H1 (cell line): ENCODE measurements around the gene PRRT1B. TPM values are rescaled to one million over a fixed set of nuclear protein-coding genes. Genes with fewer than 3 reads are reported as not detected.

Experiments used
- CTCF ChIA-PET: fragments of 300-600 bp; sonication (Branson Sonifier 250); formaldehyde crosslinking; loops from one replicate; lab custom pipeline; 2021; ENCODE audit not compliant: partially characterized antibody; lab: Charles Lee
- POLR2A ChIA-PET: fragments of 300-600 bp; sonication (Branson Sonifier 250); formaldehyde crosslinking; loops from one replicate; lab custom pipeline; 2021; ENCODE audit warnings: inconsistent platforms; ENCODE audit not compliant: partially characterized antibody; lab: Charles Lee
- DNase-seq, 2 experiments: peaks; one replicate each; pipeline versions ENCODE4 v3.0.0 to v3.0.0-alpha.2; 2010 to 2022; ENCODE audit warnings: low spot score in 2 of 2, low read depth in 1 of 2, mixed read lengths in 1 of 2
- FAIRE-seq: peaks from 2 replicates; lab custom pipeline; 2011; peaks lifted over from hg19 to GRCh38; lab: Jason Lieb, UNC
- H2AFZ ChIP-seq: 2 replicates; pipeline ENCODE4 v1.8.1; 2012; ENCODE audit warnings: low read length, inconsistent platforms
- H2AK5ac ChIP-seq: 2 replicates; pipeline ENCODE4 v1.6.1; 2013; ENCODE audit warnings: low read depth, low read length
- H2BK120ac ChIP-seq: replicated peaks from 2 replicates; pipeline ENCODE3; 2013; ENCODE audit warnings: low read depth, low read length, inconsistent platforms
- H2BK12ac ChIP-seq: 2 replicates; pipeline ENCODE4 v1.6.1; 2013; ENCODE audit warnings: low read depth, low read length
- H2BK15ac ChIP-seq: 2 replicates; pipeline ENCODE4 v1.6.1; 2013; ENCODE audit warnings: low read length
- H2BK20ac ChIP-seq: 2 replicates; pipeline ENCODE4 v1.6.1; 2013; ENCODE audit warnings: low read length
- H2BK5ac ChIP-seq: 2 replicates; pipeline ENCODE4 v1.6.1; 2013; ENCODE audit warnings: low read depth, low read length
- H3K14ac ChIP-seq: 2 replicates; pipeline ENCODE4 v1.6.1; 2013; ENCODE audit warnings: inconsistent platforms; ENCODE audit not compliant: insufficient read length
- H3K18ac ChIP-seq: 2 replicates; pipeline ENCODE4 v1.6.1; 2013; ENCODE audit warnings: low read length; ENCODE audit errors: extremely low read depth
- H3K23ac ChIP-seq: 2 replicates; pipeline ENCODE4 v1.6.1; 2013; ENCODE audit warnings: inconsistent platforms; ENCODE audit not compliant: insufficient read length
- H3K23me2 ChIP-seq: 2 replicates; pipeline ENCODE4 v1.6.1; 2013; ENCODE audit warnings: low read depth, low read length
- H3K27ac ChIP-seq: 2 replicates; pipeline ENCODE4 v1.6.1; 2011; ENCODE audit warnings: low read depth, low read length, inconsistent platforms
- H3K27me3 ChIP-seq, 4 experiments: replicated peaks in 1 of 4; 1 replicate in 1 of 4; 2 replicates in 3 of 4; pipeline versions ENCODE4 v1.6.1 to v1.8.1; 2011 to 2013; ENCODE audit warnings: low read length in 3 of 4, mild to moderate bottlenecking in 3 of 4, inconsistent platforms in 2 of 4, mixed read lengths in 2 of 4, moderate library complexity in 1 of 4; ENCODE audit not compliant: control insufficient read depth in 3 of 4, insufficient read depth in 3 of 4; ENCODE audit errors: extremely low read depth in 1 of 4
- H3K36me3 ChIP-seq, 4 experiments: 2 replicates each; pipeline versions ENCODE4 v1.6.1 to v1.8.1; 2011 to 2013; ENCODE audit warnings: mild to moderate bottlenecking in 4 of 4, low read length in 3 of 4, moderate library complexity in 2 of 4, control low read depth in 1 of 4, inconsistent platforms in 1 of 4; ENCODE audit not compliant: insufficient read depth in 4 of 4, control insufficient read depth in 2 of 4
- H3K4ac ChIP-seq: replicated peaks from 2 replicates; pipeline ENCODE3; 2013; ENCODE audit warnings: low read length, low read depth, mixed read lengths, inconsistent platforms; ENCODE audit not compliant: insufficient read length
- H3K4me1 ChIP-seq, 4 experiments: replicated peaks in 1 of 4; 1 replicate in 1 of 4; 2 replicates in 3 of 4; pipeline versions ENCODE4 v1.6.1 to v1.8.1; 2011 to 2013; ENCODE audit warnings: low read length in 3 of 4, inconsistent platforms in 2 of 4, mixed read lengths in 1 of 4; ENCODE audit not compliant: insufficient read depth in 4 of 4, control insufficient read depth in 3 of 4
- H3K4me2 ChIP-seq, 2 experiments: 2 replicates each; pipeline versions ENCODE4 v1.6.1 to v1.8.1; 2011 to 2013; ENCODE audit warnings: low read depth in 2 of 2, low read length in 2 of 2, control low read depth in 1 of 2, inconsistent platforms in 1 of 2, mild to moderate bottlenecking in 1 of 2; ENCODE audit not compliant: insufficient read depth in 1 of 2
- H3K4me3 ChIP-seq, 4 experiments: fragments of 200-600, 300-600 bp in 1 of 4; sonication (generic), shearing (Covaris generic), sonication (Bioruptor Twin) in 1 of 4; 2 replicates each; pipeline versions ENCODE4 v1.5.1 to v1.8.1; 2011 to 2016; ENCODE audit warnings: low read length in 4 of 4, low read depth in 3 of 4, control low read depth in 2 of 4, inconsistent platforms in 2 of 4, mild to moderate bottlenecking in 2 of 4, mixed read lengths in 1 of 4, moderate library complexity in 1 of 4; ENCODE audit not compliant: insufficient read depth in 2 of 4; ENCODE audit errors: extremely low read depth in 1 of 4
- H3K56ac ChIP-seq: replicated peaks from 2 replicates; pipeline ENCODE3; 2013; ENCODE audit warnings: low read depth, mild to moderate bottlenecking, mixed read lengths, low read length, inconsistent platforms; ENCODE audit not compliant: insufficient read length
- H3K79me1 ChIP-seq: 2 replicates; pipeline ENCODE4 v1.6.1; 2013; ENCODE audit warnings: low read depth, low read length, control low read depth
- H3K79me2 ChIP-seq, 2 experiments: 2 replicates each; pipeline versions ENCODE4 v1.6.1 to v1.8.1; 2012 to 2013; ENCODE audit warnings: low read length in 2 of 2, mild to moderate bottlenecking in 2 of 2, inconsistent platforms in 1 of 2; ENCODE audit not compliant: insufficient read depth in 2 of 2, control insufficient read depth in 1 of 2
- H3K9ac ChIP-seq, 4 experiments: replicated peaks in 1 of 4; 1 replicate in 1 of 4; 2 replicates in 3 of 4; pipeline versions ENCODE4 v1.6.1 to v1.8.1; 2011 to 2013; ENCODE audit warnings: low read depth in 3 of 4, low read length in 3 of 4, control low read depth in 2 of 4, mild to moderate bottlenecking in 2 of 4, moderate library complexity in 2 of 4, inconsistent platforms in 1 of 4; ENCODE audit errors: extremely low read depth in 1 of 4
- H3K9me3 ChIP-seq, 2 experiments: 2 replicates each; pipeline versions ENCODE4 v1.6.1 to v1.8.1; 2012 to 2013; ENCODE audit warnings: mild to moderate bottlenecking in 2 of 2, moderate library complexity in 2 of 2, control low read depth in 1 of 2, inconsistent platforms in 1 of 2, low read depth in 1 of 2, low read length in 1 of 2, mixed read lengths in 1 of 2; ENCODE audit not compliant: insufficient read depth in 2 of 2
- H4K20me1 ChIP-seq, 2 experiments: replicated peaks in 1 of 2; 2 replicates each; pipeline versions ENCODE3 to v1.8.1; 2011 to 2013; ENCODE audit warnings: inconsistent platforms in 2 of 2, low read length in 2 of 2, mild to moderate bottlenecking in 1 of 2; ENCODE audit not compliant: insufficient read depth in 2 of 2, control insufficient read depth in 1 of 2
- H4K5ac ChIP-seq: 2 replicates; pipeline ENCODE4 v1.6.1; 2013; ENCODE audit warnings: low read length, low read depth, mixed read lengths, inconsistent platforms; ENCODE audit not compliant: insufficient read length
- H4K8ac ChIP-seq: 2 replicates; pipeline ENCODE4 v1.8.0; 2013; ENCODE audit warnings: mild to moderate bottlenecking, moderate library complexity, low read length, inconsistent platforms; ENCODE audit not compliant: insufficient read depth; ENCODE audit errors: extremely low read depth
- H4K91ac ChIP-seq: replicated peaks from 2 replicates; pipeline ENCODE3; 2013; ENCODE audit warnings: low read length, mixed read lengths, inconsistent platforms; ENCODE audit not compliant: insufficient read length
- KDM4A ChIP-seq: IDR thresholded peaks from one replicate; pipeline ENCODE4 v1.7.1; 2012; ENCODE audit warnings: low read depth, mild to moderate bottlenecking, moderate library complexity, low read length, inconsistent platforms; ENCODE audit not compliant: severe bottlenecking
- WGBS, 2 experiments: shearing (Covaris generic) in 1 of 2; methylation state at CpG; one replicate each; pipeline versions ENCODE4 v1.1.6 to v1.1.7; 2013 to 2015; ENCODE audit warnings: low lambda C conversion rate in 2 of 2, mixed read lengths in 2 of 2, inconsistent platforms in 1 of 2, low coverage in 1 of 2, missing lambda C conversion rate in 1 of 2; ENCODE audit not compliant: insufficient replicate concordance in 2 of 2, insufficient coverage in 1 of 2, insufficient read length in 1 of 2; ENCODE audit errors: extremely low coverage in 1 of 2, missing lambda C conversion rate in 1 of 2; 5-methylcytosine and 5-hydroxymethylcytosine counted together
- polyA plus RNA-seq, 7 experiments: library from polyadenylated mRNA; depleted of rRNA in 3 of 7; stranded (reverse) in 5 of 7; unstranded in 2 of 7; fragments of >200 nt in 5 of 7; fragments of 200-250 nt in 2 of 7; gene quantifications; 1 replicate in 5 of 7; 2 replicates in 1 of 7; 4 replicates in 1 of 7; pipeline versions ENCODE4 v1.2.1 to v1.2.3, GENCODE V29; 2011 to 2013; ENCODE audit warnings: missing spikeins in 2 of 7, mixed read lengths in 2 of 7
- total RNA-seq: library from RNA; stranded (reverse); fragmentation: NEBNext Ultra II Directional; extraction: Animal tissue kit (Norgen Biotek cat#: 25700); gene quantifications from 2 replicates; pipeline ENCODE4 v1.2.1, GENCODE V29; 2021

PRRT1B gene
- total and polyA plus RNA-seq, 2 of the 8 experiments (the other 6 are each of a cell fraction or from before 2014, with no cell fraction given): 0.30 to 1.2 TPM

DNA sequence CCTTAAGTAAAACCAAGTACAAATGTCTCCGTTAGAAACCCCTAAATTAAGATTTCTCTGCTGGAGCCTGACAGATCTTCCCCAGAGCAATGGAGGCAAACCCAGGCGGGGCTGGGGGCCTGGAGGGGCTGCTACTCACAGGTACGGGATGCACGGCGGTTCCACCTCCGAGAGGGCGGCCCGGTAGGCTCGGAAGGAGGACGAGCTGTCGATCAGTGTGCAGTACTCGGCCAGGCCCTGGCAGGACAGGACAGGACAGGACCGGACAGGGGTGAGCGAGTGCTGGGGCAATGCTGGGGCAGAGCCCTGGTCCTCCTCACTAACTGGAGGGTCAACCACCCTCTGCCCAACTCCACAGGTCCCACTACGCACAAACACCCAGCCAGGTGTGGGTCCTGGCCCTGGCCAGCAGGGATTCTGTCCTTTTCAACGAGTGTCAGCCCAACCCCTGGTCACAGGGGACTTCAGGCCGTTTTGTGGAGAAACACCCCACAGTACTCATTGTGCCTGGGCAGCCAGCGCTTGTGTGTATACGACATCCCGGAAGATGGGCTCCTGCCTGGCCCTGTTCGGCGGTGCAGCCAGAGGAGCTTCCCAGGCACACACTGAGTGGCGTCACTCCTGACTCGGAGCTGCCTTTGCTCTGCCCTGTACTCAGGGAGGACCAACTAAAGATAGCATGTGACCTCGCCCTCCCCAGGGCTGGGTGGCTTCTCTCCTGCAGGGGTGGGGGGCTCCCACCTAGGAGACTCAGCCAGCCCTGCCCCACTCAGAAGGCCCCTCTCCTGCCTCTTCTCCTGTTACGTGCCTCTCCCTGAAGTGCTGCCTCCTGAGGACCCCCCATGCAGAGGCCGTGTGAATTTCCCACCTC, 37.4 kb downstream of the PRRT1B start:
- H3K4ac ChIP-seq: no peak overlapping the region
- no peak overlapping the region for H3K14ac ChIP-seq
- H2BK20ac ChIP-seq: no peak overlapping the region
- FAIRE-seq (no peak), DNase-seq (no peak)
- no peaks in the 10 kb centered on the region for H3K79me2 ChIP-seq
- no peaks in the 10 kb centered on the region for H3K4me1 ChIP-seq
- H3K9ac ChIP-seq: no peak overlapping the region
- H4K91ac ChIP-seq: no peak overlapping the region
- POLR2A ChIA-PET: no interaction called here
- CTCF ChIA-PET: no interaction called here
- no peak overlapping the region for H2BK12ac ChIP-seq
- H4K5ac ChIP-seq: no peak overlapping the region
- no peaks in the 10 kb centered on the region for H3K79me1 ChIP-seq
- no peak overlapping the region for H4K8ac ChIP-seq
- no peaks in the 10 kb centered on the region for H3K23me2 ChIP-seq
- H3K27ac ChIP-seq: no peak overlapping the region
- H3K27me3 ChIP-seq: no peaks in the 10 kb centered on the region
- no peak overlapping the region for H3K4me2 ChIP-seq
- no peak overlapping the region for H3K18ac ChIP-seq
- no peak for TF ChIP-seq KDM4A
- no peaks in the 10 kb centered on the region for H3K9me3 ChIP-seq
- H2BK15ac ChIP-seq: no peak overlapping the region
- no peak overlapping the region for H3K23ac ChIP-seq
- H3K36me3 ChIP-seq: peaks cover 2 to 10% (median 4%) of the 10 kb centered on the region in 4 experiments; a peak in 6 of 8 replicates
- no peak overlapping the region for H2BK5ac ChIP-seq
- no peak overlapping the region for H3K4me3 ChIP-seq
- no peak overlapping the region for H2AFZ ChIP-seq
- no peak overlapping the region for H2BK120ac ChIP-seq
- H3K56ac ChIP-seq: no peak overlapping the region
- no peak overlapping the region for H2AK5ac ChIP-seq
- WGBS, 2 experiments: 92% methylated on average over 27 of the region's 27 CpGs; no CpG with 5 or more reads in 1 of the 2 experiments
- peaks cover 0 to 5% of the 10 kb centered on the region in 2 experiments for H4K20me1 ChIP-seq
